Duodenal mucosa (tissue), 2 donors: Measurements from ENCODE around the gene CEACAM18.
"Not testable (repeated sequence)": the region's sequence is repeated elsewhere in the genome, so short reads cannot be mapped to it uniquely, and the experiment has no call there.

Source experiments
- H3K27ac ChIP-seq: one replicate; pipeline ENCODE4 v1.7.0; 2013; ENCODE audit warnings: low read depth, low read length
- H3K27me3 ChIP-seq, 2 donors: one replicate each; pipeline ENCODE4 v1.7.0; 2013; ENCODE audit warnings: low read length in 2 of 2, control low read depth in 1 of 2; ENCODE audit not compliant: insufficient read depth in 2 of 2, control insufficient read depth in 1 of 2
- H3K36me3 ChIP-seq, 2 donors: one replicate each; pipeline ENCODE4 v1.7.0; 2013; ENCODE audit warnings: low read length in 2 of 2, control low read depth in 1 of 2; ENCODE audit not compliant: insufficient read depth in 2 of 2, control insufficient read depth in 1 of 2
- H3K4me1 ChIP-seq, 2 donors: one replicate each; pipeline ENCODE4 v1.7.0; 2013; ENCODE audit warnings: low read length in 2 of 2, control low read depth in 1 of 2; ENCODE audit not compliant: insufficient read depth in 2 of 2, control insufficient read depth in 1 of 2
- H3K4me3 ChIP-seq, 2 donors: one replicate each; pipeline ENCODE4 v1.7.0; 2013; ENCODE audit warnings: low read length in 2 of 2, low read depth in 1 of 2
- H3K9ac ChIP-seq, 2 donors: one replicate each; pipeline ENCODE4 v1.7.0; 2013; ENCODE audit warnings: low read length in 2 of 2, low read depth in 1 of 2
- H3K9me3 ChIP-seq, 2 donors: one replicate each; pipeline ENCODE4 v1.7.0; 2013; ENCODE audit warnings: low read length in 2 of 2, control low read depth in 1 of 2; ENCODE audit not compliant: control insufficient read depth in 1 of 2

Gene CEACAM18

DNA sequence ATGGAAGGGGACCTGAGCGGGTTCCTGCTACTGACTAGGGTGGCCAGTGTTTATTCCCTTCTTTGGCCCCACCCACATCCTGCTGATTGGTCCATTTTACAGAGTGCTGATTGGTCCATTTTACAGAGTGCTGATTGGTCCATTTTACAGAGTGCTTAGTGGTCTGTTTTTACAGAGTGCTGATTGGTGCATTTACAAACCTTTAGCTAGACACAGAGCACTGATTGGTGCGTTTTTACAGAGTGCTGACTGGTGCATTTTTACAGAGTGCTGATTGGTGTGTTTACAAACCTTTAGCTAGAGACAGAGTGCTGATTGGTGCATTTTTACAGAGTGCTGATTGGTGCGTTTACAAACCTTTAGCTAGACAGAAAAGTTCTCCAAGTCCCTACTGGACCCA lies 30.8 kb upstream of the CEACAM18 start:
- not testable (repeated sequence) for H3K9me3 ChIP-seq, H3K4me3 ChIP-seq, H3K27me3 ChIP-seq, H3K9ac ChIP-seq, H3K27ac ChIP-seq, H3K36me3 ChIP-seq, H3K4me1 ChIP-seq

DNA sequence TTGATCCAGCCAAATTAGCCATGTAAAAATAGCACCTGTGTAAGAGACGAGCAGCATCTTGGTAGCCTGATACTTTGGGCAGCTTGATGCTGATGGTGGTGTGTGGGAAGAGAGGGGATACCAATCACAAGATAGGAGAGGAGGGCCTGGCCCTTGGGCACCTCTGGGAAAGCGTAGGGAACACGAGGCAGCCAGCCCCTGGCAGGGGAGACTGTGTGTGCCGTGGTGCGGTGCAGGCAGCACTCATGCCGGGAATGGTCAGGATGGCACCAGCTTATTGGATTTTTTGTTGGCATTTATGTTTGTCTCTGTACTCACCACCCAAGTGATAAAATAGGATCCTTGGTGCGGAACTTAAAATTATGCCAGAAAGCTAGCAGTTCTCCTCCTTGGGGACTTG lies 30.3 kb upstream of the CEACAM18 start:
- H3K4me3 ChIP-seq: peak overlapping the region in 1 of 2 donors; percentile 8
- H3K4me1 ChIP-seq: no peaks in the 10 kb centered on the region
- no peak overlapping the region for H3K9ac ChIP-seq
- H3K36me3 ChIP-seq: no peaks in the 10 kb centered on the region
- H3K27me3 ChIP-seq: no peaks in the 10 kb centered on the region
- H3K9me3 ChIP-seq: no peaks in the 10 kb centered on the region
- no peak overlapping the region for H3K27ac ChIP-seq

DNA sequence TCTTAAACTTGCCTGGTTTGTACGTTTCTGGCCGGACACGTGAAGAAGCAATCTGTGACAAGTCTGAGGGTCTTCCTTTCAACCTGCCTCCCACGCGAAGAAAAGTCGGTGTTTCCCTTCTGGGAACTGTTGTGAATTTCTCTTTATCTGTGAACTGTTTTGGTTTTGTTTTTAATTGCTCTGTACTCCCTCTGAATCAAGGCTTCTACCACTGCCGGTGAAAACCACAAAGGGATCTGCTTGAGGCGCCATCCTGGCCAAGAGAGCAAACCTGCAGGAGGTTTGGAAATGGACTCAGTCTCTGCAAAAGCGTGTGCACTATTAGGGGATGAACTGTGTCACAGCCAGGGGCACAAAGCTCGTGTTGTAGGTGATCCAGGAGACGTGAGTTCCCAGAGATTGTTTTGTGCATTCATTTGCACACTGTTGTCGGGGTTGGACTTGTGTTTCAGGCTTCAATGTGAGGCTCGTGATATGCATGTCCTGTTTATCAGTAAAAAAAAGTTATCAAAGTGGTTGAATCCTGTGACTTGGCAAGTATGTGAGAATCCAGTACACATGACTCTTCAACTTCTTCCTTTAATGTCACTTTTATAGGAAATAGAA lies 29.8 kb upstream of the CEACAM18 start:
- H3K36me3 ChIP-seq: no peaks in the 10 kb centered on the region
- H3K27ac ChIP-seq: no peak overlapping the region
- H3K9me3 ChIP-seq: no peaks in the 10 kb centered on the region
- no peaks in the 10 kb centered on the region for H3K27me3 ChIP-seq
- H3K4me1 ChIP-seq: no peaks in the 10 kb centered on the region
- peak overlapping the region in 1 of 2 donors; percentile 8 for H3K4me3 ChIP-seq
- H3K9ac ChIP-seq: no peak overlapping the region

DNA sequence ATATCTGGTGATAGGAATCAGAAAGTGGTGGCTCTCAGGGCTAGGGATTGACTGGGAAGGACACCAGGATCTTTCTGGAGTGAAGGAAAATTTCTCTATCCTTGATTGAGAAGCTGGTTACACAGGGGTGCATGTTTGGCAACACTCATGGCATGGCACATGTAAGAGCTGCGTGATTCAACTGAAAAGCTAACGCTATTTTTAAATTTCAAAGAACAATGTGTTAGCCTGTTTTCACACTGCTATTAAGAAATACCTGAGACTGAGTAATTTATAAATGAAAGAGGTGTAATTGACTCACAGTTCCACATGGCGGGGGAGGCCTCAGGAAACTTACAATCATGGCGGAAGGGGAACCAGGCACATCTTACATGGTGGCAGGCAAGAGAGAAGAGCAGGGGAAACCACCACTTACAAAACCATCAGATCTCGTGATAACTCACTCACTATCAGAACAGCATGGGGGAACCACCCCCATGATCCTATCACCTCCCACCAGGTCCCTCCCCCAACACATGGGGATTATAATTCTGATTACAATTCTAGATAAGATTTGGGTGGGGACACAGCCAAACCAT lies 27.5 kb upstream of the CEACAM18 start:
- H3K4me3 ChIP-seq: no peak overlapping the region
- no peaks in the 10 kb centered on the region for H3K4me1 ChIP-seq
- no peaks in the 10 kb centered on the region for H3K9me3 ChIP-seq
- H3K9ac ChIP-seq: no peak overlapping the region
- H3K27me3 ChIP-seq: no peaks in the 10 kb centered on the region
- no peak overlapping the region for H3K27ac ChIP-seq
- H3K36me3 ChIP-seq: no peaks in the 10 kb centered on the region

DNA sequence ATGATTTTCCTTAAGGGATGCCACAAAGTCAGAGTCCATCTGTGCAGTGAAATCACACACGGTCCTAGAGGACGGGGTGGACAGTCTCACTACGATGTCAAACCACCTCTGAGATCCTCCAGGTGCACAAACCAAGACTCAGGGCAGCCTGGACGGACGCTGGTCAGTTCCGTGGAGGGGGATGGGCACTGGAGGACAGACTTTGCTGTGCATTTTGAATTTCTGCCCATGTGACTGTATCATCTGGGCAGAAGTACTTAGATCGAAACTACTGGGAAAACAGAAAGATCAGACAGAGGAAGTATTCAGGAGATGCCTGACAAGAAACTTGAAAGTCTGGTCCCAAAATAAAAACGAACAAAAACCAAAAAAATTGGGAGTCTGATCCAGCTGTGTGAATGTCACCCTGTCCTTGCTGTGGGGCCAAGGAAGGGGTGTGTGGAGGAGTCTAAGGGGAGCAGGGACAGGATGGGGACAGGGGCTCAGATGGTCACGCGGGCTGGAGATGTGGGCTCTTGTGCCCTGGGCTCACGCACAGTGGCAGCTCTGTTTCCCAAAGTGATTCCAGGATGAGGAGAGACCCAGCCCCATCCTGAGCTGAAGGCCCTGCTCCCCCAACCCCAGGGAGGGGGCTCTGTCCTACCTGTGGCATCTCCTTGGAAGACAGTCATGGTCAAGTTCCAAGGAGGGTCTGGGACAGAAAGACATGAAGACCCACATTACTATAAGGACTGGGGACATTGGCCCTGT lies 21.6 kb upstream of the CEACAM18 start:
- Histone ChIP-seq H3K27ac (peak overlapping the region; percentile 10), H3K9ac (no peak overlapping the region), H3K9me3 (no peaks in the 10 kb centered on the region)

DNA sequence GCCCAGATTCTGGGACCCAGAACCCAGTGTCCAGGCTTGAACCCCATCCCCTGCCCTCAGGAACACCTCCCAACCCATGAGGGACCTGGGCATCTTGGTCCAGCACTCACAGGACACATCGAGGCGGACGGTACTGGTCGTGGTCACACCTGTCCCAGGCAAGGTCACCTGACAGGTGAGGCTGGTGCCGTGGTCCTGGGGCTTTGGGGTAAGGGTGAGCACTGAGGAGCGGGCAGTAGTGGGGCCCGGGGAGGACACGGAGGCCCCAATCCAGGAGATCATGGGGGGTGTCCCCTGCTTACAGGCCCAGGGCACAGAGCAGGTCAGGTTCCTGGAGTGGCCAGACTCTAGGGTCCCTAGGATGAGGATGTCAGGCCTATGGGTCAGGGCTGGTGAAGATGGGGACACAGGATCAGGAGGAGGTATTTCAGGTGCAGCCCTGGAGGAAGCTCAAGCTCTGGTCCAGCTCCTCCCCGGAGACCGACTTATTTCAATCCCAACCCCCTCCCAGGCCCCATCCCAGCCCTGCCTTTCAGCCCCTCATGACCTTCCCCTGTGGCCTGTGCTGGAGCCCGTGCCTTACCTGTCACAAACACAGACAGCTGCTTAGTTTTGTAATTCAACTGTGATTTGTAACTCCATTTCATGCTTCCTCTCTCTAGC lies 20.9 kb upstream of the CEACAM18 start:
- no peak overlapping the region for H3K9ac ChIP-seq
- no peaks in the 10 kb centered on the region for H3K36me3 ChIP-seq
- H3K27ac ChIP-seq: peak overlapping the region; percentile 10
- H3K9me3 ChIP-seq: no peaks in the 10 kb centered on the region
- H3K4me1 ChIP-seq: peaks cover 0 to 9% of the 10 kb centered on the region in 2 donors
- H3K4me3 ChIP-seq: peak overlapping the region in 1 of 2 donors; percentile 16
- peaks cover under 1 to 7% of the 10 kb centered on the region in 2 donors for H3K27me3 ChIP-seq

More for the DNA sequence above, 21.6 kb upstream of the CEACAM18 start:
- Histone ChIP-seq H3K36me3 (no peaks in the 10 kb centered on the region), H3K4me1 (peaks cover 0 to 9% of the 10 kb centered on the region in 2 donors), H3K27me3 (peaks cover 0 to 7% of the 10 kb centered on the region in 2 donors), H3K4me3 (no peak overlapping the region)

DNA sequence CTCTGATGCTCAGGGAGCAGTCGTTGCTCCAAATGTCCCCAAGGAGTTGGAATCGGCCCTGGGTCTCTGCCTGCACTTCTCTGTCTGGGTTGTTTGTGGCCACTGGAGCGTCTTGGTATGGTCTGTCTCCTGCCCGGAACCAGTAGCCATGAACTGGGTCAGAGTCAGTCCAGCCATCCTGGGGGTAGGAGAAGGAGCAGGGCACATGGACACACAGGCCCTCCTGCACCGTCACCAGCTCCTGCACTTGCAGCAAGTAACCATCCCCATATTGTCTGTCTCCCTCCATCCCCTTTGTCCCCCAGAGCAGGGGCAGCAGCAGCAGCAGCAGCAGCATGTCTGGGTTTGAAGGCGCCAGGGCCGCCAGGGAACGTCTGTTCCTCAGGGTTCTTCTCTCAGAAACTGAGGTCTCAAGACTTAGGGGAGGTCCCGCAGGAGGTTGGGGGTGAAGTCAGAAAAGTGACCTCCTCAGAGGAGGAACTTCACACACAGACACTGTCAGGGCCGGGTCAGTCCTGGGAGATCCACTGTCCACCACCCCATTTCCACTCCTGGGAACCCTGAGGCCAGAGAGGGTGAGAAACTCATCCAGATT lies 20.2 kb upstream of the CEACAM18 start, which contains the start of gene SIGLEC8:
Gene SIGLEC8, minus strand, starts transcription at position 404 of the 595 bp plus-strand sequence. Its CDS starts 67 bp downstream, at position 337.
- Histone ChIP-seq H3K9ac (no peak within 1 kb of the TSS), H3K9me3 (no peaks in the 10 kb centered on the region), H3K27ac (no peak within 1 kb of the TSS), H3K4me1 (peaks cover 0 to 9% of the 10 kb centered on the region in 2 donors), H3K36me3 (no peaks in the 10 kb centered on the region), H3K27me3 (peaks cover 6 to 12% of the 10 kb centered on the region in 2 donors), H3K4me3 (peak within 1 kb of the TSS in 1 of 2 donors; percentile 16)

DNA sequence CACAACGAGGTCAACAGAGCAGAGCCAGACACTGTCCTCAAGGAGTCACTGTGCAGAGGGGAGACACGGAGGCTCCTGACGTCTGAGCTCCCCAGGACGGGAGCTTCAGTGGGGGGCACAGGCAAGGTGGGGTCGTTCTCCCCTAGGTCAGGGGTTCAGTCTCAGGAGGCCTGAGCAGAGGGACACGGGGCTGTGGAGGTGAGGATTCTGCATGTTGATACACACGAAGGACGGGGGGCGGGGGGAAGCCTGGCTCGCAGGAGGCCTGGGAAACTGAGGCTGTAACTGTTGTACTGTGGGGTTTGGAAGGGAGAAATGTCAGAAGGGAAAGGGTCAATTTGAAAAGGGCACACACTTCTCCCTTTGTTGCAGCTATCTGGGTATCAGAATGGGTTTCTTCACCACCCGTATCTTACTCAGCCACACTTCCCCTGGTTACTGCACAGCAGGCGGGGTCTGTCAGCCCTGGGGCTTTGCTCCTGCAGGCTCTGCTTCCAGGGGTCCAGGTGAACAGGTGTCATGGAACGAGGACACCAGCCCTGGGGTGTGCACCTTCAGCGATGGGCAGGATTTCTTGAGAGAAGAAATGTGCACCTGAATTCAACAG lies 19.3 kb upstream of the CEACAM18 start:
- H3K4me1 ChIP-seq: peaks cover 0 to 9% of the 10 kb centered on the region in 2 donors
- peaks cover 6 to 12% of the 10 kb centered on the region in 2 donors for H3K27me3 ChIP-seq
- no peak overlapping the region for H3K9ac ChIP-seq
- no peaks in the 10 kb centered on the region for H3K36me3 ChIP-seq
- H3K4me3 ChIP-seq: no peak overlapping the region
- H3K9me3 ChIP-seq: no peaks in the 10 kb centered on the region
- no peak overlapping the region for H3K27ac ChIP-seq

DNA sequence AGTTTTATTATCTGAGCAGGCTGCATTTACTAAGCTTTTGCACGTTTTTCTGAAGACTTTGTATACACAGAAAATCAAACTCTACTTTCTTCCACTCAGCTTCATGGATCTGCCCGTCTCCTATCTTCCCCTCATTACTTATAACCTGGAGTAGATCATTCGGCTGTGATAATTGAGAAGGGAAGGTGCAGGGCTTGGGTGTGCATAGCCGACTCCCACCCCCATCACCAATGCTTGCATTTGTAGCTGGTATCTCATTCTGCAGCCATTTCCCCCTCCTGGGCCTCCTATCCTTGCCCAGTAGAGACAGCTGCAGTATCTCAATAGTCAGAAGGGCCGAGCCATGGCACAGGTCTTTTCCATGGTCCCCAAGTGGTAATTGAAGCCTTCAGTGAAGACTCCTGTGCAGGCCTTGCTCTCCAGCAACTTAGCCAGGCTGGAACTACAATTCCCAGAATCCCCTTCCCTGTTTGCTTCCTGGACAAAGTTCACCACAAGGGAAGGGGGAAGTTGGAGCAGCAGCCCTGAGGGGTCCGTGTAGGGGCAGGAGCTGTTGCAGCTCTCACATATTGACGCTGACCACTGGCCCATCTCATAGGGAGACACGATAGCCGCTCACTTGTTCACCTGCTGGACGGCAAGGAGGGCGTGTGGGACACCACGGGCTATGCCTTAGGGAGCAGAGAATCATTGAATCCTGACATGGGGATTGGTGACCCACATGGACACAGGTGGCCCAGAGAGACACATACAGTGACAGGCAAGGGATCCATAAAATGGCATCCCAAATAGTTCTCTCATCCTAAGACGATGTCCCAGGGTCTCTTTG lies 18.0 kb upstream of the CEACAM18 start:
- Histone ChIP-seq H3K27ac (no peak overlapping the region), H3K9me3 (no peaks in the 10 kb centered on the region), H3K4me3 (no peak overlapping the region), H3K9ac (no peak overlapping the region), H3K36me3 (no peaks in the 10 kb centered on the region), H3K4me1 (peaks cover 0 to 9% of the 10 kb centered on the region in 2 donors), H3K27me3 (peaks cover 6 to 12% of the 10 kb centered on the region in 2 donors)
